HG03378 (cell line): ENCODE measurements around the gene GZMM.
"Not testable (repeated sequence)": the region's sequence is repeated elsewhere in the genome, so short reads cannot be mapped to it uniquely, and the experiment has no call there.

ENCODE experiments used
- ATAC-seq: cut with Tn5 transposase; IDR thresholded peaks from one replicate; pipeline ENCODE4 v1.9.1; 2021; ENCODE audit warnings: mild to moderate bottlenecking, moderate library complexity; ENCODE audit not compliant: unreplicated experiment

Gene GZMM

DNA sequence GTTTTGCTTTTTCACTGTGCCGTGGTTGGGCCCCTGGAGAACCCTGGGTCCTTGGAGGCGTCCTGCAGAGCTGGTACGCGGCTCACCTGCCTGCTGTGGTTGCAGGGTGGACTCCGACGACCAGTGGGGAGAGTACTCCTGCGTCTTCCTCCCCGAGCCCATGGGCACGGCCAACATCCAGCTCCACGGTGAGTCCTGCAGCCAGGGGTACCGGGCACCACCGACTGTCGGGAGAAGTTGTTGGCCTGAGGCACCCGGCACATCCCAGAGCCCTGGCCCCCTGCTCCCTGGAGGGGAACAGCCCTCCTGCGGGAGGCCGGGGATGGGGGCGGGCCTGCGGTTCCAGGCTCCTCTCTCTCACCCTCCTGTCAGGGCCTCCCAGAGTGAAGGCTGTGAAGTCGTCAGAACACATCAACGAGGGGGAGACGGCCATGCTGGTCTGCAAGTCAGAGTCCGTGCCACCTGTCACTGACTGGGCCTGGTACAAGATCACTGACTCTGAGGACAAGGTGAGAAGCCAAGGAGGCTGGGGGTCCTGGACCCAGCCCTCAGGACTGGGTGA lies 36.5 kb downstream of the GZMM start:
- ATAC-seq = no peak

DNA sequence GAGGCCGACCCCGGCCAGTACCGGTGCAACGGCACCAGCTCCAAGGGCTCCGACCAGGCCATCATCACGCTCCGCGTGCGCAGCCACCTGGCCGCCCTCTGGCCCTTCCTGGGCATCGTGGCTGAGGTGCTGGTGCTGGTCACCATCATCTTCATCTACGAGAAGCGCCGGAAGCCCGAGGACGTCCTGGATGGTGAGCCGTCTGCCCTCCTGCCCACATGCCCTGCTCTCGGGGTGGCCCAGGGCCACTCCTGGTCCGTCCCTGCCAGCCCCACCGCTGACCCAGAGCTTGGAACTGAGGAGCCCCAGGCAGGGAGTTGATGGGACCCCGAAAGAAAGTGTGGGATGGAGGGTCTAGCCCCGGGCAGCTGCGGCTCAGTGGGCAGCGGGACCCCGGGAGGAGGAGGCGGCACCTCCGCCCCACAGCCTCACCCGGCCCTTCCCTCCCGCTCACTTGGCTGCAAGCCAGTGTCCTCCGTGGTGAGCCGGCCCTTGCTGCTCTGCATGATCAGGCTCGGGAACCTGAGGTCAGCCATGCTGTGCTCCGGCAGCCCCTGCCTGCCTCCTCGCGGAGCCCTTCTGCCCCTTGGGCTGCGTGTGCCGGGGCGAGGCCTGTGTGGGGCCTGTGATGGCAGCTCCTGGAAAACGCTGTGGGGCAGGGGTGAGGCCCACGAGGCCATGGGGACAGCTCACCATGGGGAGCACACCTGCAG lies 37.7 kb downstream of the GZMM start:
- no peak for ATAC-seq

DNA sequence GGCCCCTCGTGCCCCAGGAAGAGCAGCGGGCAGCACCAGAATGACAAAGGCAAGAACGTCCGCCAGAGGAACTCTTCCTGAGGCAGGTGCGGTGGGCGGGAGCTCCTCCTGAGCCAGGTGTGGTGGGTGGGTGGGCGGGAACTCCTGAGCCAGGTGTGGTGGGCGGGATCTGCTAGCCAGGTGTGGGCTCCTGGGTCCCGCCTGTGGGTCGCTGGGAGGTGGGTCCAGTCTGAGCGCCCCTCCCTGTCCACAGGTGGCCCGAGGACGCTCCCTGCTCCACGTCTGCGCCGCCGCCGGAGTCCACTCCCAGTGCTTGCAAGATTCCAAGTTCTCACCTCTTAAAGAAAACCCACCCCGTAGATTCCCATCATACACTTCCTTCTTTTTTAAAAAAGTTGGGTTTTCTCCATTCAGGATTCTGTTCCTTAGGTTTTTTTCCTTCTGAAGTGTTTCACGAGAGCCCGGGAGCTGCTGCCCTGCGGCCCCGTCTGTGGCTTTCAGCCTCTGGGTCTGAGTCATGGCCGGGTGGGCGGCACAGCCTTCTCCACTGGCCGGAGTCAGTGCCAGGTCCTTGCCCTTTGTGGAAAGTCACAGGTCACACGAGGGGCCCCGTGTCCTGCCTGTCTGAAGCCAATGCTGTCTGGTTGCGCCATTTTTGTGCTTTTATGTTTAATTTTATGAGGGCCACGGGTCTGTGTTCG lies 38.8 kb downstream of the GZMM start:
- ATAC-seq = no peak

DNA sequence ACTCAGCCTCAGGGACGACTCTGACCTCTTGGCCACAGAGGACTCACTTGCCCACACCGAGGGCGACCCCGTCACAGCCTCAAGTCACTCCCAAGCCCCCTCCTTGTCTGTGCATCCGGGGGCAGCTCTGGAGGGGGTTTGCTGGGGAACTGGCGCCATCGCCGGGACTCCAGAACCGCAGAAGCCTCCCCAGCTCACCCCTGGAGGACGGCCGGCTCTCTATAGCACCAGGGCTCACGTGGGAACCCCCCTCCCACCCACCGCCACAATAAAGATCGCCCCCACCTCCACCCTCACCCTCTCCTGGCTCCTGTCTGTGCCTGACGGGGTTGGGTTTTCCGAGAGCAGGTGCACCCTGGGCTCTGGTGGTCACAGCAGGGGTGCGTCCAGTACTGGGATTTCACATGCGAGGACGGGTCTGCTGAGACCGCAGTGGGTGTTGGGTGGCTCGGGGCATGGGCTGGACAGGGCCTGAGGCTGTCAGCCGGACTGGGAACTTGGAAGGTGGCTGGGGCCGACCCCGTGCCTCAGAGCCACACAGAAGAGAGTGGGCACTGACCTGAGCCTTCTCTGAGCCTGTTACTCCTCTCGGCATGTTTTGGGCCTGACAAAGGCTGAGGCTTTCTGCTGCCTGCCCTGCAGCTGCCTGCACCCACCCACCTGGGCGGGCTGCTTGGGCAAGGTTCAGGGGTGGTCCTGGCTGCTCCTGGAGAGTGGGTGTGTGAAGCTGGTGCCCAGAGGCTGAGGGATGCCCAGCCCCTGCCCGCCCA lies 39.5 kb downstream of the GZMM start:
- ATAC-seq = no peak

DNA sequence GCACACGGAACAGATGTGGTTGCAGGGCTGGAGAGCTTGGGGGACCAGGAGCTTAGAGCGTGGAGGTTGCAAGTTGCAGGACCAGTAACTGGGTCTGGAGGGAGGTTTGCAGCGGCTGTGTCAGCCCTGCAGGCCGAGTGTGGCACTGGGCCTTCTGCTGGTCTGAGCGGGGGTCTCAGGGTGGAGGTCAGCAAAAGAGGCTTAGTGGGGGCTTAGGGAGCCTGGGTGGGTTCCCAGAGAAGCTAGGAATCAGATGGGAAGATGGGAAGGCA lies 40.1 kb downstream of the GZMM start:
- ATAC-seq = no peak

DNA sequence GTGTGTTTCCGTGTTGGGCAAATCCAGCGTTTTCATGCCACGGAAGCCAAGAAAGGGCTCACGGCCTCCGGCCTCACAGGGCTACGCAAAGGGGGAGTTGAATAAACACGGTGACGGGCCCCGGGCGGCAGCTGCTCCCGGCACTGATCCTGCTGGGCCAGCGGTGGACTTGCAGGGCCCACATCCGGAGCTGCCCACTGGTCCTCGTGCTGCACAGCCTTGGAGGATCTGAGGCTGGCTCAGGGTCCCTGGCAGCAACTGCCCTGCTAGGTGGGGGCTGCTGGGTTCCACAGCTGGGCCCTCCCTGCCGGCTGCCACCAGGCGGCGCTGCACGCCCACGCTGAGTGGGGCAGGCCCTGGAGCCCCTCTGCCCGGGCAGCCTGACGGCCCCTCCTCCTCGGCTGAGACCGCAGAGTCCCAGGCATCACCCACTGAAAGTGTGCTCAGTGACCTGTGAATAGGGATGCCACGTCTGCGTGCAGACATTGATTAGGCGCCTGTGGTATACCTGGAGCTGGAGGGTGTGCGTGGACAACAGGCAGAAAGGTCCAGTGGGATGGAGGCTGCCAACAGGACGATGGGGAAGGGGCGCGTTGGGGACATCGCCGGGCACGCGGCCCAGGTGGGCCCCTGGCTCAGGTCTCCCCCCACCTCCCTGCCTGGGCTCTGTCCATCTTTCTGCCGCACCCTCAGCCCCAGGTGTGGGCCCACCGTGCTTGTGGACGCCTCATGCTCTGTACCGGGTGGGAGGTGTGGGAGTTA lies 40.6 kb downstream of the GZMM start:
- ATAC-seq = no peak

DNA sequence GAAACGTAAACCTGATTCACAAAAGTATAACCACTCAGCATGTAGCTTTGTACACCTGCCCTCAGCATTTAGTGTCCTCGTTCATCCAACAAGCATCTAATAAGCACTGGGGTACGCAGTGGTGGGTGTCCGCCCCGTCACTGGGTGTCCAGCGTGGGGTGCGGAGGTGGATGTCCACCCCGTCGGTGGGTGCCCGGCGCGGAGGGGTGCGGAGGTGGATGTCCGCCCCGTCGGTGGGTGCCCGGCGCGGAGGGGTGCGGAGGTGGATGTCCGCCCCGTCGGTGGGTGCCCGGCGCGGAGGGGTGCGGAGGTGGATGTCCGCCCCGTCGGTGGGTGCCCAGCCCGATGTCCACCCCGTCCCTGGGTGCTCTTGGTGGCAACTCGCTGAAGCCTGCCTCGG lies 41.3 kb downstream of the GZMM start:
- not testable (repeated sequence) for ATAC-seq

DNA sequence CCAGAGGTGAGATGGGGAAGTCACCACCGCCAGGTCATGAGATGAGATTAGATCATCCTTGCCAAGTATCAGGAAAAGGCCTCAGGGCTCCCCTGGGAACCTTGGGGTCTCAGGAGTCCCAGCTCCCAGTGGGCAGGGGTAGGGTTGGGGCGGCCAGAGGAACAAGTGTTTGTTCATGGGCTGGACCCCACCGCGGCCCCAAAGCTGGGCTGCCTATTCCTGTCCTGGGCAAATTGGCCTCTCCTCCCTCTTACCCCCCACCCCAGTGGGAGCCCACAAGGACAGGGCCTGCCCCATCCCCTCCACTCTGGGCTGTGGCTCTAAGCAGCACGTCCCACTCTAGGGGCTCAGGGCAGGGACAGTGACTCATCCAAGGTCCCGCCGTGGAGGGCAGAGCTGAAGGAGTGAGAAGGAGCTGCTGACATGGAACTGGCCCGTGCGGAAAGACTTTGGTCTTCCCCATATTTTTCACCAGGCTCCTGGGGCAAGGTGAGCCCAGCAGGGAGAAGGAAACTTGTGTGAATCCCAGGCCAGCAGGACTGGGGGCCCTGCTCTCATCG lies 41.8 kb downstream of the GZMM start:
- no peak for ATAC-seq

DNA sequence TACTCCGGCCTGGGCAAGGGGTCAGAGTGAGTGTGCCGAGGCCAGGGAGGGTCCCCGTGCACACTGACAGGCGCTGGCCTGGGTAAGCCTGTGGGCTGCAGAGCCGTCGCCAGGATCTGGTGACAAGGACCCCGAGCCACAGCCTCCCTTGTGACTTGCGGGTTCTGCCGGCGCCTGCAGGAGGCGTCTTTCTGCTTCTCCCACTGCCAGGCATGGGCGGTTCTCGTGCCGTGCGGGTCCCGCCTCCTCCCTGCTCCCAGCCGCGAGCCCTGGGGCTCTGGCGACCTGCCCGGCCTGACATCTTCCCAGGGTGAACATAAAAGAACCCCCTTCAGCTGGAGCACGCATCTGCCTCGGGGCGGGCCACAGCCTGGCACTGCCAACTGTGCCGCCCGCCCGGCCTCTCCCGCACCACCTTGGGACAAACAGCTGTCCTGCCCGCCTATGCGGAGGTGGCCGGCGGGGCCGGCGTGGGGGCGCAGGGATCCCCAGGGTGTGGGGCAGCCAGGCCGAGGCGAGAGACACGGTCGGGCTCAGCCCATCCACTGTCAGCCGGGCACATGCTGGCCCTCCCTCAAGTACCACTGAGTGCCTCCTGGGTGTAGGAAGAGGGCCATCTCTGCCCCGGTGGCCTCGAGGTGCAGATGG lies 44.4 kb downstream of the GZMM start:
- no peak for ATAC-seq

DNA sequence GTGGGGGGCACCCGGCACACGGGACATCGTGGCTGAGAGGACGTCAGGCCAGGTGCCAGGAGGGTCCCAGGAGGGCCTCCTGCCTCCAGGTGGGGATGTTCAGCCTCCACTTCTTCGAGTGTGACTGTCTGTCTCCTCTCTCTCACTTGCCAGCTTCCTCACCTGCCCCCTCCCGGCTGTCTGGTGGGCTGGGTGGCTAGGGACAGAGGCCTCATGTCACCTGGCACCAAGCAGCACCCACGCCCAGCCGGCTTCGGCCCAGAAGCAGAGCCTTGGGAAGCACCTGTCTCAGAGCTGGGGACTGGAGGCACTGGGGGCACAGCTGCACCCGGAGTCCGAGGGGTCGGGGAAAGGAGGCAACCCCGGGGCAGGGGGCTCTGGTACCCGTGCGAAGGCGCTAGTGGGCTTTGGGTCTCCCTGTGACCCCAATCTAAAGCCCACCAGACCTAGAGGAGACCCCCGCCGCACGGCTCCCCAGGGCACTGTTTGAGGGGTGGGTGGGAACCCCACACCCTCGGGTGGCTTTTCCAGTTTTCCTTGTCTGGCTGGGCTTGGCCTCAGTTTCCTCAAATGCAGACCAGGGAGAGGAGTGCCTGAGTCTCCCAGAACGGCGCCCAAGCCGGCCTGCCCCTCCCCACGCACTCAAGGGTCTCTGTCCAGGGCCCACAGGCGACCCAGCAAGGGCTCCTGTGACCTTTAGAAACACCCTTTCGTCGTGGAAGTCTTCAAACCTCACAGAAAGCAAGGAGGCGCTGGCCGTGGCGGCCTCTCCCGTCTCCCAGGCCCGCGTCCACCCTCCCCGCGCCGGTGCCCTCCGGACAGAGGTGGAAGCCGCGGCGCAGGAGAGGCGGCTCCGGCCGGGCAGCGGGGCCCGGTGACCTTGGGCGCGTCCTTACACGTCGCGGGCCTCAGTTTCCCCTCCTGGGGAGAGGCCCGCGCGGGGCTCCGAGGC lies 45.2 kb downstream of the GZMM start:
- no peak for ATAC-seq

DNA sequence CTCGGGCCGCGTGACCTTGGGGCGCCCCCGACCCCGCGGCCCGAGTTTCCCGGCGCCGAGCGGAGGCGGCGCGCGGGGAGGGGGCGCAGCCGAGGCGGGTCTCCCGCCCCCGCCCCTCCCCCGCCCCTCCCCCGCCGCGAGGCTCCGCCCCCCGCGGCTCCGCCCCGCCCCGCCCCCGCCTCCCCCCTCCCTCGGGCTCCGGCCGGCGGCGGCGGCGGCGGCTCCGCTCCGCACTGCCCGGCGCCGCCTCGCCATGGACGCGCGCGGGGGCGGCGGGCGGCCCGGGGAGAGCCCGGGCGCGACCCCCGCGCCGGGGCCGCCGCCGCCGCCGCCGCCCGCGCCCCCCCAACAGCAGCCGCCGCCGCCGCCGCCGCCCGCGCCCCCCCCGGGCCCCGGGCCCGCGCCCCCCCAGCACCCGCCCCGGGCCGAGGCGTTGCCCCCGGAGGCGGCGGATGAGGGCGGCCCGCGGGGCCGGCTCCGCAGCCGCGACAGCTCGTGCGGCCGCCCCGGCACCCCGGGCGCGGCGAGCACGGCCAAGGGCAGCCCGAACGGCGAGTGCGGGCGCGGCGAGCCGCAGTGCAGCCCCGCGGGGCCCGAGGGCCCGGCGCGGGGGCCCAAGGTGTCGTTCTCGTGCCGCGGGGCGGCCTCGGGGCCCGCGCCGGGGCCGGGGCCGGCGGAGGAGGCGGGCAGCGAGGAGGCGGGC lies 46.0 kb downstream of the GZMM start, which contains the start of gene HCN2:
Gene HCN2, plus strand, starts transcription at position 189 of the 703 bp plus-strand sequence. Its CDS starts 65 bp downstream, at position 254.
- ATAC-seq = no peak

DNA sequence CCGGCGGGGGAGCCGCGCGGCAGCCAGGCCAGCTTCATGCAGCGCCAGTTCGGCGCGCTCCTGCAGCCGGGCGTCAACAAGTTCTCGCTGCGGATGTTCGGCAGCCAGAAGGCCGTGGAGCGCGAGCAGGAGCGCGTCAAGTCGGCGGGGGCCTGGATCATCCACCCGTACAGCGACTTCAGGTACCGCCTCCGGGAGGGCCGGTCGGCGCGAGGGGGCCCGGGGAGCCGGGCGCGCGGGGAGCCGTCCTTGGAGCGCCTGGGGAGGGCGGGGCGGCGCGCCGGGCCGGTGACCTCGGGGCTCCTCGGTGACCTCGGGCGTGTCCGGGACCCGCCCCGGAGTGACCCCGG lies 46.5 kb downstream of the GZMM start:
- no peak for ATAC-seq

DNA sequence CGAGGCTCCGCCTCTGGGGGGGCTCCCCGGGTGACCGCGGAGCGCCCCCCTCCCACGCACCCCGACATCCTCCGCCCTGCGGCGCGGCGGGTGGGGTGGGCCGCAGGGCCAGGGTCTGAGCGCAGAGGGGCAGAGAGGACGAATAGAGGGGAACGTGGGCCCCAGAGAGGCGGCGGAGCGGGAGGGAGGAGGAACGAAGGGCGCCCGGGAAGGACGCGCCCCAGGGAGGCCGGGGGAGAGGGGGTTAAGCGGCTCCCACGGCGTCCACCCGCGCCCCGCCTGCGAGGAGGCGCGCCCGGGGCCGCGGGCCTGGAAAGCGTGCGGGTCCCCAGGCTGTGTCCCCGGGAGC lies 46.9 kb downstream of the GZMM start:
- no peak for ATAC-seq

DNA sequence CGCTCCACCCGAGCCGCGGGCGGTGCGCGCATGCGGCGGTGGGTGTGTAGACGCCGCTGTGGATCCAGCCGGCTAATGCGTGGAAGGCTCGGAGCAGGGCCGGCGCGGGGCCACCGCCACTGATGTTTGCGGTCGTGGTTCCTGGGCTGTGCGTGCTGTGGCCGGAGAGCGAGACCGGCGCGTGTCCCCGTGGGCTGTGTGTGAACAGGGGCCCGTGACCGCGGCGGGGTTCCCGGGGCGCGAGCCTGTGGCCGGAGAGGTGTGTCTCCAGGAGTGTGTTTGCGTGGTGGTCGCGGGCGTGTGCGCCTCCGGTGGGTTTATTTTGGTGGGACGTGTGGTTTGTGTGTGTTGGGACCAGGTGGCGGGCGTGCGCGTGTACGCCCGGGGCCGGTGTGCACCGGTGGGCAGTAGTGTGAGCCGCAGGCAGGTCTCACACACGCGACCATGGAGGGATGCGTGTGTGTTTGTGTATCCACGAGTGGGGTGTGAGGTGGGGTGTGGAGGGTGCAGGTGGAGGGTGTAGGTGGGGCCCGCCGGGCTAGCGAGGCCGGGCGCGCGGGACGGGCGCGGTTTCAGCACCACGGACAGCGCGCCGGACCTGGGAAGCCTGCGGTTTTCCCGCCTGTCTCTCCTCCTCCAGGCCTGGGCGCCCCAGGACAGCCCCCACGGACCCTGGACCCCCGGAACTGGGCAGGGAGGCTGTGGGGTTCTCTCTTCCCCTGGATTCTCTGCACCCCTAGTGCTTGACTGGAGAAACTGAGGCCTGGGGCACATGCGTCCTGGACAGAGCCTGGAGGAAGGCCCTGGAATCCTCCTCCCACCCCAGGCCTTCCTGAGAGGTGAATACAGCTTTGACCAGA lies 47.5 kb downstream of the GZMM start:
- no peak for ATAC-seq

DNA sequence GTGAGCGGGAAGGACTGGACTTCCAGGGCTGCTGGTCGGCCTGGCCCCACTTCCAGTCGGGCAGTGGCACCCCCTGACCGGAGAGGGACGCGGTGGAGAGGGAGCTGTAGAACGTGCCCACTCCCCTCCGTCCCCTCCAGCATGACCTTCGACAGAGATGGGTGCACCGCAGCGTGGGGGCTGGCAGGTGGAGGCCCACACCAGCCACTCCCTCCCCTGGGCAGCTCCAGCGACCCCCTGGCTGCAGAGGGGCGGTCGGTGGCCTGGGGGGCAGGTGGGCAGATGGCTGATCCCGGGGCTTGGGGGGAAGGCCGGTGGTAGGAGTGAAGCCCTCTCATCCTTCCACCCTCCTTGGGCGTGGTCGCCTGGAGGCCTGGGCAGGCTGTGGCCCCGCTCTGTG lies 48.2 kb downstream of the GZMM start:
- ATAC-seq = no peak

DNA sequence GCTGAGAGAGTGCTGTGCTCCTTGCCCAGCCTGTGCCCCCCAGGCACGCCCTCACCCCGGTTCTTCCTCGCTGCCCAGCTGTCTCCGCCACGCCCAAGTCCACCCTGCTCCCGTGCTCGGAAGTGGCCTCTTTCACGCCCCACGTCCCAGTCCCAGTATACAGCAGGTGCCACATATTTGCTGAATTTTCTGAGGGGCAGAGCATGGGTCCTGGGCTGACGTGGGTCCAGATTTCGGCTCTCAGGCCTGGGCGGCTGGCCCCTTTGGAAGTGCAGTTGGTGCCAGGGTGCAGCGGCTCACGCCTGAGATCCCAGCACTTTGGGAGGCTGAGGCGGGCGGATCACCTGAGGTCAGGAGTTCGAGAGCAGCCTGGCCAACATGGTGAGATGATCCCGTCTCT lies 49.2 kb downstream of the GZMM start:
- no peak for ATAC-seq

DNA sequence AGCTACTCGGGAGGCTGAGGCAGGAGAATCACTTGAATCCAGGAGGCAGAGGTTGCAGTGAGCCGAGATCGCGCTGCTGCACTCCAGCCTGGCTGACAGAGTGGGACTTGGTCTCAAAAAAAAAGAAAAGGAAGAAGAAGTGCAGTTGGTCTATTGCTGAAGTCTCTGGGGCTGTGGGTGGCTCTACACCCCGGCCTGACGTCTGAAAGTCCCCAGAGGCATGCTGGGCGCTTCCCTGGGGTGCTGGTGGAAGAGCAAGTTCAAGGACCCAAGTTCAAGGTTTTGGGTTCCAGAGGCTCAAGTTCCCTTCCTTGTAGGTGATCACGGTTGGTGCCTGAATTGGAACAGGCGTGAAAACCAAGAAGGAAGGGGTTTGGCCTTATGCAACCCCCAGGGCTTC lies 49.7 kb downstream of the GZMM start:
- no peak for ATAC-seq
